Nephron progenitor cell (in vitro differentiated cells): ENCODE measurements around the gene FRMD4A.
"Not testable (repeated sequence)": the region's sequence is repeated elsewhere in the genome, so short reads cannot be mapped to it uniquely, and the experiment has no call there.

Experiments used
- DNase-seq: peaks from one replicate; pipeline ENCODE4 v3.0.0; 2021
- H3K27ac Mint-ChIP-seq: 2 replicates; pipeline ENCODE4 v1.8.0; 2021; ENCODE audit warnings: mild to moderate bottlenecking, moderate library complexity, mixed read lengths
- H3K27me3 Mint-ChIP-seq: 2 replicates; pipeline ENCODE4 v1.8.0; 2021; ENCODE audit warnings: mild to moderate bottlenecking, low read depth, mixed read lengths; ENCODE audit not compliant: poor library complexity
- H3K36me3 Mint-ChIP-seq: 2 replicates; pipeline ENCODE4 v1.8.0; 2021; ENCODE audit warnings: low read depth, mixed read lengths
- H3K4me1 Mint-ChIP-seq: 2 replicates; pipeline ENCODE4 v1.8.0; 2021; ENCODE audit warnings: mixed read lengths
- H3K4me3 Mint-ChIP-seq: 2 replicates; pipeline ENCODE4 v1.8.0; 2021; ENCODE audit warnings: mild to moderate bottlenecking, moderate library complexity, mixed read lengths
- H3K9me3 Mint-ChIP-seq: 2 replicates; pipeline ENCODE4 v1.8.0; 2021; ENCODE audit warnings: mild to moderate bottlenecking, moderate library complexity, mixed read lengths
- CTCF ChIP-seq: fragments of 200-600 bp; sonication (generic); IDR thresholded peaks from 2 replicates; pipeline ENCODE4 v1.5.0; 2021; ENCODE audit warnings: antibody characterized with exemption

The FRMD4A gene

DNA sequence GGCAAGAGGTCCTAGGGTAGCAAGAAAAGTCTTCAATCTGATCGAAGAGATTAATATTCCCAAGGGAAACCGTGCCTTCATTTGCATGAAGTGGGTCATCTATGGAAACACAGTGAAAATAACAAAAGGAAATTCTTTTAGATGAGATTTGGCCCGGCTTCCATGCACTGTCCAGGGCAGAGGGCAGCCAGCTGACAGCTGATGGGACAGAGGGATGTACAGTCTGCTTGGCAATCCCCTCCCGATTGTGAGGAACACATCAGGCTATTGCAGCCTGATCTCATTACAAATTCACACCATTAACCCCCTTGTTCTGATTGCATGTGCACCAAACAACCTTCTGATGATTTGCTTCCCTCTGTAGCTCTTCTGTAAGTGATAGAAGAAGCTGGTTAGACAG, 105.3 kb downstream of the FRMD4A start:
- H3K4me3 Mint-ChIP-seq: no peak overlapping the region
- no peaks in the 10 kb centered on the region for H3K36me3 Mint-ChIP-seq
- DNase-seq: no peak
- H3K27me3 Mint-ChIP-seq: peaks cover 27% of the 10 kb centered on the region
- H3K9me3 Mint-ChIP-seq: no peaks in the 10 kb centered on the region
- no peak overlapping the region for H3K27ac Mint-ChIP-seq
- no peak for TF ChIP-seq CTCF
- no peaks in the 10 kb centered on the region for H3K4me1 Mint-ChIP-seq

DNA sequence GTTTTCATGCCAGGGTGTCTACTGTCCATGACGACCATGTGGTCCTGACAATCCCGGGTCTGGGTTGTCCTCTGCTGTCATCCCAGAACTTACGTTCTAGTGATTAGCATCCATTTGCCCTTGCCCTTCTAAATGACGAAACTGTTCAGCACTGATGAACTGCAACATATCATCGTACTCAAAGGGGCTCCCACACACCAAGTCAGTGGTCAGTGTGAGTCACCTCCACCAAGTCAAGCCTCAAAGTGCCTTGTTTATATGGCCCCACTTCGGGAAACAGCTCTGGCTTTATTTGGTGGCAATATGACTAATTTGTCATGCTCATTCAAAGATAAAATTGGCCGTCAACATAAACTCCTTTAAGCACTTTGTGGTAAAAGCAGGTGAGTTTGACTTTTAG, 110.7 kb downstream of the FRMD4A start:
- Mint-ChIP-seq H3K36me3 (no peaks in the 10 kb centered on the region), H3K4me1 (no peaks in the 10 kb centered on the region), H3K4me3 (no peak overlapping the region), H3K27me3 (peaks cover 16% of the 10 kb centered on the region), H3K27ac (no peak overlapping the region), H3K9me3 (peaks cover 4% of the 10 kb centered on the region)
- no peak for TF ChIP-seq CTCF
- no peak for DNase-seq

DNA sequence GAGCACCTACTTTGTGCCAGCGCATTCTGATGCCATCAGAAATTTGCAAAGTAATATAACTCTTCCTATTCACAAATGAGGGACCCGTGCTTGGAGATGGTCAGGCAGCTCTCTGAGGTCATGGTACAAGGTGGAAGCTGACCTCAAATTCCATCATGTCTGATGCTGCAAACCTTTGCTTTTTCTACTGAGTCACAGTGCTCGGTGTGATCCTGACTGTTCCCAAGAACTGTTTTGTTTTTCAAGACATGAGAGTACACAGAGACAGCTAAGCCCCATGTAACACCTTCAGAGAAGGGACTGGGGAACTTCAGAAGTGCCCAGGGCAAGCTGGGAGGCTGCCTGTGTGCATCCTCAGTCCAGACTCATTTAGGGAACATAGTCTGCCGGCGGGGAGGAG, 111.3 kb downstream of the FRMD4A start:
- DNase-seq: no peak
- no peak for TF ChIP-seq CTCF
- Mint-ChIP-seq H3K27ac (no peak overlapping the region), H3K9me3 (peaks cover 4% of the 10 kb centered on the region), H3K27me3 (peaks cover 12% of the 10 kb centered on the region), H3K4me3 (no peak overlapping the region), H3K36me3 (no peaks in the 10 kb centered on the region), H3K4me1 (no peaks in the 10 kb centered on the region)

DNA sequence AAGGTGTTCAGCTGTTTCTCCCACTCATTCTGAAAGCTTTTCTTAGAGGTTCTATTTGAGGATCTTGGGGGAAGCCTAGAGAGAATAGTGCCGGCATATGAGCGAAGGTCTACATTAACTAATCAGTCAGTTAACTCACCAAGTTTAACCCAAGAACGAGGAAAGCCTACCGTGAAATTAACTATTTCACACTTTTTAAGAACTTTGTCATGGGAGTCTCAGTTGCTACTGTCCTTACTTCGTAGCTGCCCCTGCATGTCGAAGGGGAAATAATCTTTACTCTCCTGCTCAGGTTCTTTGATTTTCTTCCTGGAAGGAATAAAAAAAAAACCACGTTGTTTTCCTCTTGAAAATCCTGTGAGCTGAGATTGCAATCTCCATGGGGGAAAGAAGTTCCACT, 115.1 kb downstream of the FRMD4A start:
- Mint-ChIP-seq H3K27ac (no peak overlapping the region), H3K36me3 (no peaks in the 10 kb centered on the region), H3K4me1 (no peaks in the 10 kb centered on the region), H3K4me3 (no peak overlapping the region), H3K27me3 (peaks cover 14% of the 10 kb centered on the region), H3K9me3 (peaks cover 9% of the 10 kb centered on the region)
- TF ChIP-seq CTCF: no peak
- no peak for DNase-seq

- H3K4me1 Mint-ChIP-seq, H3K4me3 Mint-ChIP-seq, DNase-seq, H3K36me3 Mint-ChIP-seq, H3K9me3 Mint-ChIP-seq, H3K27ac Mint-ChIP-seq: not testable (repeated sequence)
- peaks cover 11% of the 10 kb centered on the region for H3K27me3 Mint-ChIP-seq
Measured at GRCh38 chr10:14213703-14214102, 117.0 kb downstream of the FRMD4A start.

GRCh38 chr10:14211610-14212009, 119.1 kb downstream of the FRMD4A start:
- no peak for TF ChIP-seq CTCF
- no peak for DNase-seq
- no peaks in the 10 kb centered on the region for H3K4me1 Mint-ChIP-seq
- H3K27ac Mint-ChIP-seq: no peak overlapping the region
- no peaks in the 10 kb centered on the region for H3K36me3 Mint-ChIP-seq
- H3K27me3 Mint-ChIP-seq: peaks cover 6% of the 10 kb centered on the region
- H3K4me3 Mint-ChIP-seq: no peak overlapping the region
- H3K9me3 Mint-ChIP-seq: peaks cover 5% of the 10 kb centered on the region
